GM21717 (cell line): ENCODE measurements around the gene BAHD1.

Experiments used
- ATAC-seq: cut with Tn5 transposase; IDR thresholded peaks from one replicate; pipeline ENCODE4 v1.9.1; 2021; ENCODE audit warnings: mild to moderate bottlenecking, moderate library complexity; ENCODE audit not compliant: unreplicated experiment

The BAHD1 gene

GRCh38 chr15:40489274-40490175, 48.8 kb downstream of the BAHD1 start:
- no peak for ATAC-seq

GRCh38 chr15:40493089-40493840, 52.5 kb downstream of the BAHD1 start:
- ATAC-seq: no peak

DNA sequence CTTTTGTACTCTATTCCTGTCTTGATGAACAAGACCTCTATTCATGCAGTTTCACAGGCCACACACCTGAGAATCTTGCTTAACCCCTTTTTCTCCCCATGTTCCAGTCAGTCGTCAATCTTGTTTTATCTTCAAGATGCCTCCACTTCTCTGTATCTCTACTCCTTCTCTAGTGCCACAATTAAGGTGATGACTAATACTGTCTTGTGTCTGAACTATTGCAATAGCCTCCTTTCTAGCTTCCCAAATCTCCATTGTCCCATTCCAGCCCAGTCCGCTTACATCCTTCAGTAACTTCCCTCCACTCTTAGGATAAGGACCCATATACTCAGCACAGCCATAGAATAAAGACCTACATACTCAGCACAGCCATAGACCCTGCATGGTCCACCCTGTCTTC, 54.8 kb downstream of the BAHD1 start:
- ATAC-seq: no peak

GRCh38 chr15:40498418-40498817, 57.7 kb downstream of the BAHD1 start:
- no peak for ATAC-seq

DNA sequence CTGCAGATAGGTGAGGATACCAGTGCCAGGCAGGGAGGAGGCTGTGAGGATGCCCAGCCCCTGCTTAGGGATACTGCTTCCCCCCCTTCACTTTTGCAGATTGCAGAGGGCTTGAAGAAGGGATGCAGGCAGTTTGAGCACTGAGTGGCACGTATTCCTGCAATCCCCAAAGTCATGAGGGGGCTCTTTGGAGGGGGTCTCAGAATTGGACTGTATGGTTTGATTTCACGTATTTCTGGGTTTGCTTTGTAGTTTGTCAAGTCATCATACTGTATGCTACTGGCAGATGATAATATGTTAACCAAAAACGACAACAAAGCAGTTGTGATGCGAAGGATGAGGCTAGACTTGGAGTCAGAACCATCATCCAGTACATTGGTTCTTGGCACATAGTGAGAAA, 58.1 kb downstream of the BAHD1 start:
- no peak for ATAC-seq

GRCh38 chr15:40499931-40500330, 59.2 kb downstream of the BAHD1 start:
- ATAC-seq: no peak

- ATAC-seq: no peak
Observed at GRCh38 chr15:40500568-40501330, 60.0 kb downstream of the BAHD1 start.

GRCh38 chr15:40501487-40501886, 60.7 kb downstream of the BAHD1 start:
- no peak for ATAC-seq

DNA sequence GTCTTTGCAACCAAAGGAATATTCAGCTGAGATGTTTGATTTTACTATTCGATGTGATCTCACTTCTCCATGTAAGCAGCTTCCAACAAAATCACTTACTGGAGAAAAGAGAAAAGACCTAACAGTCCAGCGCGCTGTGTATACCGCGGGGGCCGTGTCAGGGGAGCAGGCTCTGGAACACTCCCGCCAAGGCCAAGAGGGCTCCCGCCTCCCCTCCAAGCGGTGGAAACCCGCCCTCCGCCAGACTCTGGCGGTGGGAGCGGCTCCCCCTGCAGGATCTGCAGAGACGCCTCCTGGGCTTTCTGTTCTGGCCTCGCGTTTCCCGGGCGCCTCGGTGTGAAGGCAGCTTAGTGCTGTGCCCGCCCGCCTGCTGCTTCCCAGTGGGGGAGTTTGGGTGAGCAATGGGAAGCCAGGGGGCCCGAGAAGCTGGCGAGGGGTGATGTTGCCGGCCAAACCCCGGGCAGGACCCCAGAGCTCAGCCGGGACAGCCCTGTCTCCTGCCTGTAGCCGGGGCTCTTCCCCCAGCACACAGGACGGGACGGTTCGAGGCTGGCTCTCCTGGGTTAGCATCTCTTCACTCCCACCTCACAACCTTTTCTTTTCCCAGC, 66.3 kb downstream of the BAHD1 start:
- no peak for ATAC-seq

DNA sequence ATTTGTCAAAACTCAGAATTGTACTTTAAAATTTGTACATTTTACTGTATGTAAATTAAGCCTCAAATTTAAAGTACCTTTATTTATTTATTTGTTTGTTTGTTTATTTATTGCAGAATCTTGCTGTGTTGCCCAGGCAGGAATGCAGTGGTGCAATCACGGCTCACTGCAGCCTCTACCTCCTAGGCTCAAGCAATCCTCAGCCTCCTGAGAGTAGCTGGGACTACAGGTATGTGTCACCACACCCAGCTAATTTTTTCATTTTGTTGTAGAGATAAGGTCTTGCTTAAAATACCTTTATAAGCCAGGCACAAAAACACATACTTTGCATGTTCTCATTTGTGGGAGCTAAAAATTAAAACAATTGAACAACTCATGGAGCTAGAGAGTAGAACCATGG, 67.5 kb downstream of the BAHD1 start:
- no peak for ATAC-seq

GRCh38 chr15:40510201-40510600, 69.4 kb downstream of the BAHD1 start:
- no peak for ATAC-seq

GRCh38 chr15:40511093-40511471, 70.3 kb downstream of the BAHD1 start:
- peak; percentile 56 for ATAC-seq

DNA sequence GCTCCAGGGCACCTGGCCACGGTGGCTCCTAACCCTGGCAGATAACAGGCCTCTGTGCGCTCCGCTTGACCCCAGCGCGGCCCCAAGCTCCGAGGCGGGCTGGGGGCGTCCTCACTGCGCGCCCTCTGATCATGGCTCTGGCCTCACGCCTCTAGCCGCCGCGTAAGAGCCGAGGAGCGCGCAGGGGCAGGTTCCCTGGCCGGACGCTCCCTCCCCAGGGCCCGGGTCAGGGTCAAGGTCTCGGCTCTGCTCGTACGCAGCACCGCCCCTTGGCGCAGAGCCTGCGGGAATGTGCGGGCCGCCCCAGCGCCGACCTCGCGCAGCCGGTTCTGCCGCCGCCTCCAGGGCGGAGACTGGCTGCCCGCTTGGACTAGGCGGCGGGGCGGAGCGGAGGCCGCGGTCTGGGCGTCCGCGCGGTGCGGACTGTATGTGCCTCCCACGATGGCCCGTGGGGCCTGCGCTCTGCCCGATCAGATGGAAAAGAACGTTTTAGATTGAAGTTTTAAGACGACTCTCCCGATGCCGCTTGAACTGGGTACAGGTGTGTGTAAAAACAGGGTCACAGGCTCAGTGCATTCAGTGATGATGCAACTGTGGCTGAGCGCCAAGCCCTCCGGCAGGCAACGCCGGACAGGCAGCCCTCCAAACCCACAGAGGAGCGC, 70.8 kb downstream of the BAHD1 start:
- ATAC-seq: peak; percentile 44

DNA sequence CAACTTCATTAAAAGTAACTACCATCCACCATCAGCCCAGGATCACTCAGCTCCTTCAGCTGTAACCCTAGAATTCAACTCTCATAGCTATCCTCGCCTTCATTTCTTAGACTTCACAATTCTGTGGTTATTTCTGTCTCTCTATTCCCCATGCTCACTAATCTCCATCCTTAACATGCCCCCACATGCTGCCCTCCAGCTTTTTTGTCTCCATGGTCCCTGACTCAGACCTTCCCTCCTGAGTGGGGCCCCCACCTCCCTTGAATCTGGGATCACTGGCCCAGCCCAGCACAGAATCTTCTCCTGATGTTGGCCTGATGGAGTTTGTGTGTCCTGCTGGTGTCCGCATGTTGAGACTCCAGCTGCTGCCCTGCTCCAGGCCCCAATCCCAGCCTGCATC, 71.7 kb downstream of the BAHD1 start:
- no peak for ATAC-seq

DNA sequence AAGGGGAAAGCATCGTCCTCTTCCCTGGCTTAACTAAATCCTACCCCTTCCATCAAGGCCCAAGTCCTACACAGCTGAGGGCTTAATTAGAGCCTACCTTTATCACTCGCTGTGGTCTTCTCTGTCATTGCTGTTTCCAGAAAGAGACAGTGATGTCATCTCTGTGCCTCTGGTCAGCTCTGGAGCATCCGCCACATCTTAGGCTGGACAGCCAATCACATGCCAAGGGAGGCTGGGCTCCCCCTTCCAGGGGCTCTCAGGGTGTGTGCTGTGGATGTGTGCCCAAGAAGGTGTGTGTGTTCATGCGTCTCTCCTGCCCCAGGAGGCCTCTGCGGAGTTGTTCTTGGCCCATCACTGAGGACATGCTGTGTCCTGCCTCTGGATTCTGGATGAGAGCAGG, 72.9 kb downstream of the BAHD1 start:
- no peak for ATAC-seq

DNA sequence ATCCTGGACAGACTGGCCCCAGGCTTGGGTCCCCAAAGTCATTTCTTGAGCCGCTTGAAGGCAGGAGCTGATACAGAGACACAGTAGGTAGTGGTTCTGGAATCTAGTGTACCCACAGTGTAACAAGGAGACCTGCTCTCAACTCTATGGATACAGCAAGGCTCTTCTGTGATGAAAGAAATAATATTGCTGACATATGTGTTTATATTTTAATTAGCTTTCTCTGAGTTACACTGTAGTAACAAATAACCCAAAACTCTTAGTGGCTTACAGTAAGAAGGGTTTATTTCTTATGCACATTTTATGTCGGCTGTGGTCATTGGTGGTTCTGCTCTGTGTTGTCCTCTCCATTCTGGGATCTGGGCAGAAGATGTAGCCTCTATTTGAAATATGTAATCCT, 75.6 kb downstream of the BAHD1 start:
- ATAC-seq: no peak
